HepG2 (cell line): ENCODE data around the gene TBC1D24. TPM values are rescaled to one million over a fixed set of nuclear protein-coding genes. Genes with fewer than 3 reads are reported as not detected.

Experiments used
- ELK4 ChIP-seq: sonication (generic); formaldehyde crosslinking; IDR thresholded peaks from 2 replicates; pipeline ENCODE4 v1.9.0; 2021; ENCODE audit warnings: missing genetic modification reagents, borderline replicate concordance
- HIVEP1 ChIP-seq: sonication (generic); formaldehyde crosslinking; IDR thresholded peaks from 2 replicates; pipeline ENCODE4 v1.4.0; 2020; ENCODE audit warnings: mild to moderate bottlenecking, missing genetic modification reagents
- HNF4G ChIP-seq, 2 experiments: sonication (generic) in 1 of 2; formaldehyde crosslinking in 1 of 2; IDR thresholded peaks; 2 replicates each; pipeline versions ENCODE4 v1.4.0 to v1.6.1; 2011 to 2020; ENCODE audit warnings: borderline replicate concordance in 2 of 2, low read depth in 2 of 2, mild to moderate bottlenecking in 2 of 2, low read length in 1 of 2, missing genetic modification reagents in 1 of 2, moderate library complexity in 1 of 2
- HNRNPK ChIP-seq: fragments of 200-400 bp; formaldehyde crosslinking; IDR thresholded peaks from 2 replicates; pipeline ENCODE4 v1.6.1; 2018; ENCODE audit warnings: low read length, low read depth, moderate library complexity, mild to moderate bottlenecking; ENCODE audit not compliant: poor library complexity, severe bottlenecking
- JDP2 ChIP-seq: sonication (generic); formaldehyde crosslinking; IDR thresholded peaks from 2 replicates; pipeline ENCODE4 v1.8.1; 2022; ENCODE audit warnings: missing genetic modification reagents, borderline replicate concordance
- KAT8 ChIP-seq: IDR thresholded peaks from 2 replicates; pipeline ENCODE4 v1.6.1; 2016; ENCODE audit warnings: missing genetic modification reagents, missing compliant biosample characterization
- KLF13 ChIP-seq: sonication (generic); formaldehyde crosslinking; IDR thresholded peaks from 2 replicates; pipeline ENCODE4 v1.4.0; 2020; ENCODE audit warnings: mild to moderate bottlenecking, missing genetic modification reagents
- NKX3-1 ChIP-seq: sonication (generic); formaldehyde crosslinking; IDR thresholded peaks from 2 replicates; pipeline ENCODE4 v1.5.0; 2020; ENCODE audit warnings: missing genetic modification reagents
- PAWR ChIP-seq: sonication (generic); formaldehyde crosslinking; IDR thresholded peaks from 2 replicates; pipeline ENCODE4 v1.4.0; 2020; ENCODE audit warnings: missing genetic modification reagents, mild to moderate bottlenecking, borderline replicate concordance
- PAX8 ChIP-seq: sonication (generic); formaldehyde crosslinking; IDR thresholded peaks from 2 replicates; pipeline ENCODE4 v1.8.0; 2022; ENCODE audit warnings: mild to moderate bottlenecking, missing genetic modification reagents, borderline replicate concordance
- POLR2G ChIP-seq: fragments of 200-400 bp; formaldehyde crosslinking; IDR thresholded peaks from 2 replicates; pipeline ENCODE4 v1.6.1; 2018; ENCODE audit warnings: mild to moderate bottlenecking, low read depth, low read length, moderate library complexity
- SOX13 ChIP-seq, 3 experiments: fragments of 450-650 bp in 1 of 3; sonication (generic) in 1 of 3; formaldehyde crosslinking in 1 of 3; IDR thresholded peaks in 2 of 3; conservative IDR thresholded peaks in 1 of 3; 2 replicates each; pipeline versions ENCODE4 v1.5.0 to v1.6.1; 2016 to 2020; ENCODE audit warnings: antibody characterized with exemption in 1 of 3, mild to moderate bottlenecking in 1 of 3, missing compliant biosample characterization in 1 of 3, missing genetic modification reagents in 1 of 3, moderate library complexity in 1 of 3
- SOX5 ChIP-seq: IDR thresholded peaks from 2 replicates; pipeline ENCODE4 v1.6.1; 2016; ENCODE audit warnings: borderline replicate concordance
- SP2 ChIP-seq: sonication (generic); formaldehyde crosslinking; IDR thresholded peaks from 2 replicates; pipeline ENCODE4 v1.5.1; 2020; ENCODE audit warnings: mild to moderate bottlenecking, missing genetic modification reagents
- THYN1 ChIP-seq: sonication (generic); formaldehyde crosslinking; IDR thresholded peaks from 2 replicates; pipeline ENCODE4 v1.8.1; 2023; ENCODE audit warnings: low read depth, mild to moderate bottlenecking, moderate library complexity, missing genetic modification reagents, borderline replicate concordance
- YEATS2 ChIP-seq: sonication (generic); formaldehyde crosslinking; IDR thresholded peaks from 2 replicates; pipeline ENCODE4 v1.4.0; 2020; ENCODE audit warnings: missing genetic modification reagents, borderline replicate concordance
- ZNF207 ChIP-seq: fragments of 450-650 bp; IDR thresholded peaks from 2 replicates; pipeline ENCODE4 v1.6.1; 2016; ENCODE audit warnings: antibody characterized with exemption, borderline replicate concordance
- ZNF3 ChIP-seq: IDR thresholded peaks from 2 replicates; pipeline ENCODE4 v1.7.0; 2017; ENCODE audit warnings: inconsistent platforms
- ZNF549 ChIP-seq: sonication (generic); formaldehyde crosslinking; IDR thresholded peaks from 2 replicates; pipeline ENCODE4 v1.5.0; 2020; ENCODE audit warnings: missing genetic modification reagents
- ZNF720 ChIP-seq: sonication (generic); formaldehyde crosslinking; IDR thresholded peaks from 2 replicates; pipeline ENCODE4 v1.4.0; 2020; ENCODE audit warnings: missing genetic modification reagents
- ZNF746 ChIP-seq: sonication (generic); formaldehyde crosslinking; IDR thresholded peaks from 2 replicates; pipeline ENCODE4 v1.8.0; 2022; ENCODE audit warnings: mild to moderate bottlenecking, missing genetic modification reagents
- polyA plus RNA-seq, 8 experiments: library from polyadenylated mRNA; depleted of rRNA in 3 of 8; stranded (reverse) in 7 of 8; unstranded in 1 of 8; fragments of >200 nt; fragmentation: Illumina TruSeq in 4 of 8; extraction: Trizol in 4 of 8; gene quantifications; 2 replicates each; pipeline versions ENCODE4 v1.2.1 to v1.2.3, GENCODE V29; 2011 to 2016; ENCODE audit warnings: low read depth in 4 of 8, missing spikeins in 1 of 8, mixed read lengths in 1 of 8; ENCODE audit not compliant: insufficient read depth in 1 of 8
- total RNA-seq, 5 experiments: library from RNA; depleted of rRNA; stranded (reverse); fragments of >200 nt; fragmentation: Illumina TruSeq; extraction: Trizol; gene quantifications; 2 replicates each; pipeline ENCODE4 v1.2.3, GENCODE V29; 2016; ENCODE audit warnings: low read depth in 1 of 5
- TF ChIP-seq, protein P1 (sequence below): sonication (generic); formaldehyde crosslinking; IDR thresholded peaks from 2 replicates; pipeline ENCODE4 v1.4.0; 2020; ENCODE audit warnings: mild to moderate bottlenecking, low read depth, missing genetic modification reagents
- TF ChIP-seq, protein P2 (sequence below): sonication (generic); formaldehyde crosslinking; IDR thresholded peaks from 2 replicates; pipeline ENCODE4 v1.8.1; 2023; ENCODE audit warnings: missing genetic modification reagents, inconsistent platforms, borderline replicate concordance
- TF ChIP-seq, protein P3 (sequence below): sonication (generic); formaldehyde crosslinking; IDR thresholded peaks from 2 replicates; pipeline ENCODE4 v1.8.1; 2022; ENCODE audit warnings: mild to moderate bottlenecking, missing genetic modification reagents

The TBC1D24 gene
- total and polyA plus RNA-seq, 2 of the 13 experiments (the other 11 are each of a cell fraction or from before 2014, with no cell fraction given): 7.7 to 13.7 TPM

GRCh38 chr16:2537451-2538379, 62.8 kb downstream of the TBC1D24 start, which contains the start of gene PDPK1 (continued):
- TF ChIP-seq, protein P1, sequence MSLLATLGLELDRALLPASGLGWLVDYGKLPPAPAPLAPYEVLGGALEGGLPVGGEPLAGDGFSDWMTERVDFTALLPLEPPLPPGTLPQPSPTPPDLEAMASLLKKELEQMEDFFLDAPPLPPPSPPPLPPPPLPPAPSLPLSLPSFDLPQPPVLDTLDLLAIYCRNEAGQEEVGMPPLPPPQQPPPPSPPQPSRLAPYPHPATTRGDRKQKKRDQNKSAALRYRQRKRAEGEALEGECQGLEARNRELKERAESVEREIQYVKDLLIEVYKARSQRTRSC (CRISPR knock-in tag): no peak
- no peak for TF ChIP-seq ZNF746
- no peak for TF ChIP-seq YEATS2 (CRISPR knock-in tag)
- TF ChIP-seq SOX5: 0 out of 2 replicates have a peak, but pooled peaks have one; percentile 1
- TF ChIP-seq POLR2G: peak; percentile 49
- TF ChIP-seq KLF13: no peak
- TF ChIP-seq ZNF3 (CRISPR knock-in tag): no peak
- TF ChIP-seq ELK4 (CRISPR knock-in tag): no peak
- TF ChIP-seq SP2 (CRISPR knock-in tag): peak; percentile 88
- no peak for TF ChIP-seq HNF4G (IDR thresholded peaks at IDR 0.05; ENCODE audit: borderline replicate concordance, low read depth, low read length)
- no peak for TF ChIP-seq HNF4G (CRISPR knock-in tag; IDR thresholded peaks at IDR 0.05; ENCODE audit: borderline replicate concordance, low read depth)
- TF ChIP-seq ZNF207: no peak
- no peak for TF ChIP-seq PAWR (CRISPR knock-in tag)
- TF ChIP-seq HNRNPK: no peak
- TF ChIP-seq JDP2 (CRISPR knock-in tag): no peak
- TF ChIP-seq PAX8 (CRISPR knock-in tag): no peak
- TF ChIP-seq, protein P2, sequence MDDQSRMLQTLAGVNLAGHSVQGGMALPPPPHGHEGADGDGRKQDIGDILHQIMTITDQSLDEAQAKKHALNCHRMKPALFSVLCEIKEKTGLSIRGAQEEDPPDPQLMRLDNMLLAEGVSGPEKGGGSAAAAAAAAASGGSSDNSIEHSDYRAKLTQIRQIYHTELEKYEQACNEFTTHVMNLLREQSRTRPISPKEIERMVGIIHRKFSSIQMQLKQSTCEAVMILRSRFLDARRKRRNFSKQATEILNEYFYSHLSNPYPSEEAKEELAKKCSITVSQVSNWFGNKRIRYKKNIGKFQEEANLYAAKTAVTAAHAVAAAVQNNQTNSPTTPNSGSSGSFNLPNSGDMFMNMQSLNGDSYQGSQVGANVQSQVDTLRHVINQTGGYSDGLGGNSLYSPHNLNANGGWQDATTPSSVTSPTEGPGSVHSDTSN (CRISPR knock-in tag): no peak
- no peak for TF ChIP-seq HIVEP1 (CRISPR knock-in tag)
- no peak for TF ChIP-seq THYN1
- TF ChIP-seq KAT8 (CRISPR knock-in tag): peak; percentile 21; the same call in 1 of the 2 replicates
- TF ChIP-seq, protein P3, sequence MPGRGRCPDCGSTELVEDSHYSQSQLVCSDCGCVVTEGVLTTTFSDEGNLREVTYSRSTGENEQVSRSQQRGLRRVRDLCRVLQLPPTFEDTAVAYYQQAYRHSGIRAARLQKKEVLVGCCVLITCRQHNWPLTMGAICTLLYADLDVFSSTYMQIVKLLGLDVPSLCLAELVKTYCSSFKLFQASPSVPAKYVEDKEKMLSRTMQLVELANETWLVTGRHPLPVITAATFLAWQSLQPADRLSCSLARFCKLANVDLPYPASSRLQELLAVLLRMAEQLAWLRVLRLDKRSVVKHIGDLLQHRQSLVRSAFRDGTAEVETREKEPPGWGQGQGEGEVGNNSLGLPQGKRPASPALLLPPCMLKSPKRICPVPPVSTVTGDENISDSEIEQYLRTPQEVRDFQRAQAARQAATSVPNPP (CRISPR knock-in tag): no peak
- no peak for TF ChIP-seq ZNF549 (CRISPR knock-in tag)
- TF ChIP-seq NKX3-1 (CRISPR knock-in tag): no peak
- no peak for TF ChIP-seq SOX13 (IDR thresholded peaks at IDR 0.05)
- TF ChIP-seq SOX13 (CRISPR knock-in tag; conservative IDR thresholded peaks at IDR 0.05 in 1 of 2, IDR thresholded peaks at IDR 0.05 in 1 of 2): no peak
- TF ChIP-seq ZNF720 (CRISPR knock-in tag): no peak
